ENCODE data around the gene RSBN1L.

Gene RSBN1L

GRCh38 chr7:77811516-77812289, 115.4 kb downstream of the RSBN1L start:
- DNase-seq = no peak

- DNase-seq = no peak
Measured at GRCh38 chr7:77812290-77812685, 116.0 kb downstream of the RSBN1L start.

GRCh38 chr7:77813180-77813579, 116.9 kb downstream of the RSBN1L start:
- DNase-seq = no peak

- DNase-seq = no peak
Measured at GRCh38 chr7:77819021-77819420, 122.8 kb downstream of the RSBN1L start.

- no peak for DNase-seq
Measured at GRCh38 chr7:77820967-77821366, 124.7 kb downstream of the RSBN1L start.

- DNase-seq = no peak
Measured at GRCh38 chr7:77822269-77822668, 126.0 kb downstream of the RSBN1L start.

GRCh38 chr7:77823787-77824186, 127.5 kb downstream of the RSBN1L start:
- no peak for DNase-seq

- no peak for DNase-seq
Measured at GRCh38 chr7:77824636-77825035, 128.4 kb downstream of the RSBN1L start.

GRCh38 chr7:77825131-77825530, 128.9 kb downstream of the RSBN1L start:
- no peak for DNase-seq

GRCh38 chr7:77826300-77826699, 130.0 kb downstream of the RSBN1L start:
- no peak for DNase-seq

- DNase-seq = no peak
Measured at GRCh38 chr7:77827999-77828398, 131.7 kb downstream of the RSBN1L start.

GRCh38 chr7:77830649-77831355, 134.5 kb downstream of the RSBN1L start:
- no peak for DNase-seq

GRCh38 chr7:77831481-77831880, 135.2 kb downstream of the RSBN1L start:
- no peak for DNase-seq

- no peak for DNase-seq
Measured at GRCh38 chr7:77831953-77832352, 135.7 kb downstream of the RSBN1L start.
